MM.1S (cell line): ENCODE measurements around the gene SCMH1.

Experiments used
- CTCF ChIP-seq: fragments of 300-600 bp; sonication (generic); IDR thresholded peaks from 2 replicates; pipeline ENCODE4 v1.5.1; 2016; ENCODE audit warnings: antibody characterized with exemption, low read length, mixed read lengths
- EZH2 ChIP-seq: fragments of 300-600 bp; sonication (generic); optimal IDR thresholded peaks from 2 replicates; pipeline ENCODE3; 2017; ENCODE audit warnings: low read depth, mild to moderate bottlenecking, antibody characterized with exemption, low read length, mixed read lengths
- EZH2phosphoT487 ChIP-seq: fragments of 300-600 bp; sonication (generic); IDR thresholded peaks from 2 replicates; pipeline ENCODE4 v1.6.1; 2018; ENCODE audit warnings: antibody characterized with exemption, low read length

DNA sequence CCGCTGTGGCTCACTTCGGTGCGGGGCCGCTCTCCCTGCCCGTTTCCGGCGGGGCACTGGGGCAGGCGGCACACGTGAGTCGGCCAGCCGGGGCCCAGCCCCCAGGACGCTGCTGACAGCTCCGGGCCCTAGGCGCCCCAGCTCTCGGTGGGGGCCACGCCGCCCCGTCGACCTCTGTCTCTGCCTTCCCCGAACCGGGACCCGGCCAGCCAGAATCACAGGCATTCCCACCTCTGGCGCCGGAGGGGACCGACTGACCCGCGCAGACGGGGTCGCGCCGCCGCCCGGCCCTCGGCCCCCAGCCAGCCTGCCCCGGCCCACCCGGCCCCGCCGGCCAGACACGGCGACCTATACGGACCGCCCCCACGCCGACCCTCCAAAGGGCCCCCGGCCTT is 755 bp downstream of the SCMH1 start:
- TF ChIP-seq EZH2phosphoT487 = no peak
- TF ChIP-seq CTCF = no peak
- no peak for TF ChIP-seq EZH2
